H1 (cell line): ENCODE results near the gene ELOA2. TPM values are rescaled to one million over a fixed set of nuclear protein-coding genes. Genes with fewer than 3 reads are reported as not detected.

Source experiments
- EGR1 ChIP-seq: IDR thresholded peaks from 2 replicates; pipeline ENCODE4 v1.6.1; 2011; ENCODE audit warnings: low read depth, low read length, borderline replicate concordance
- EZH2 ChIP-seq: fragments of 200-600 bp; sonication (generic); IDR thresholded peaks from 2 replicates; pipeline ENCODE4 v1.7.1; 2012; ENCODE audit warnings: low read depth, mild to moderate bottlenecking, moderate library complexity, low read length, inconsistent platforms; ENCODE audit not compliant: severe bottlenecking
- HDAC2 ChIP-seq, 2 experiments: fragments of 300-600 bp in 1 of 2; sonication (generic) in 1 of 2; IDR thresholded peaks; 2 replicates each; pipeline ENCODE4 v1.6.1; 2011 to 2012; ENCODE audit warnings: low read depth in 2 of 2, low read length in 2 of 2, mild to moderate bottlenecking in 2 of 2, moderate library complexity in 2 of 2, borderline replicate concordance in 1 of 2, inconsistent platforms in 1 of 2
- NANOG ChIP-seq: IDR thresholded peaks from 2 replicates; pipeline ENCODE4 v1.6.1; 2011; ENCODE audit warnings: low read length, low read depth, mild to moderate bottlenecking, inconsistent platforms; ENCODE audit not compliant: insufficient read depth, poor library complexity, severe bottlenecking
- PHF8 ChIP-seq: fragments of 200-600 bp; sonication (generic); conservative IDR thresholded peaks from 2 replicates; pipeline ENCODE4 v1.7.1; 2012; ENCODE audit warnings: low read depth, mild to moderate bottlenecking, inconsistent platforms, low read length, moderate library complexity
- polyA plus RNA-seq, 7 experiments: library from polyadenylated mRNA; depleted of rRNA in 3 of 7; stranded (reverse) in 5 of 7; unstranded in 2 of 7; fragments of >200 nt in 5 of 7; fragments of 200-250 nt in 2 of 7; gene quantifications; 1 replicate in 5 of 7; 2 replicates in 1 of 7; 4 replicates in 1 of 7; pipeline versions ENCODE4 v1.2.1 to v1.2.3, GENCODE V29; 2011 to 2013; ENCODE audit warnings: missing spikeins in 2 of 7, mixed read lengths in 2 of 7
- total RNA-seq: library from RNA; stranded (reverse); fragmentation: NEBNext Ultra II Directional; extraction: Animal tissue kit (Norgen Biotek cat#: 25700); gene quantifications from 2 replicates; pipeline ENCODE4 v1.2.1, GENCODE V29; 2021

ELOA2 gene
- total and polyA plus RNA-seq, 2 of the 8 experiments (the other 6 are each of a cell fraction or from before 2014, with no cell fraction given), result not detected

DNA sequence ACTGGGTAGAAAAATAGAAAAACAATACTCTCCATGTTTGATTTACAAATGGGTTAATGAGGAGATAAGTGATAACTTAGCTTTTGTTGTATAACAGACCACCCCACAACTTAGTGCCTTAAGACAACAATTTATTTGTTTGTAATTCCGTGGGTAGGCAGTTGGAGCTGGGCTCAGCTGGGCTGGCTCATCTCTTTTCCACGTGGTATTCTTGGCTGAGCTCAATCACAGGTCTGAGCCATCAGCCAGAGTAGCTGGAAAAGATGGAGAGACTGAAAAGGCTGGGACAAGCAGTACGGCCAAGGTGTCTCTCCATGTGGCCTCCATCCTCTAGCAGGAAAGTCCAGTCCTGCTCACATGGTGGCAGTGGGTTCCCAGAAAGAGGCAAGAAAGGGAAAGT is 32.2 kb upstream of the ELOA2 start (continued):
- no peak for TF ChIP-seq PHF8
- TF ChIP-seq HDAC2 (IDR thresholded peaks at IDR 0.05; ENCODE audit: borderline replicate concordance in 1 of 2, low read depth in 2 of 2, low read length in 2 of 2), result no peak
- TF ChIP-seq EZH2, result no peak
- no peak for TF ChIP-seq NANOG
- TF ChIP-seq EGR1, result no peak
- TF ChIP-seq, all 59 proteins: peak for 0
